ENCODE measurements around the gene GRAMD4.

Gene GRAMD4

DNA sequence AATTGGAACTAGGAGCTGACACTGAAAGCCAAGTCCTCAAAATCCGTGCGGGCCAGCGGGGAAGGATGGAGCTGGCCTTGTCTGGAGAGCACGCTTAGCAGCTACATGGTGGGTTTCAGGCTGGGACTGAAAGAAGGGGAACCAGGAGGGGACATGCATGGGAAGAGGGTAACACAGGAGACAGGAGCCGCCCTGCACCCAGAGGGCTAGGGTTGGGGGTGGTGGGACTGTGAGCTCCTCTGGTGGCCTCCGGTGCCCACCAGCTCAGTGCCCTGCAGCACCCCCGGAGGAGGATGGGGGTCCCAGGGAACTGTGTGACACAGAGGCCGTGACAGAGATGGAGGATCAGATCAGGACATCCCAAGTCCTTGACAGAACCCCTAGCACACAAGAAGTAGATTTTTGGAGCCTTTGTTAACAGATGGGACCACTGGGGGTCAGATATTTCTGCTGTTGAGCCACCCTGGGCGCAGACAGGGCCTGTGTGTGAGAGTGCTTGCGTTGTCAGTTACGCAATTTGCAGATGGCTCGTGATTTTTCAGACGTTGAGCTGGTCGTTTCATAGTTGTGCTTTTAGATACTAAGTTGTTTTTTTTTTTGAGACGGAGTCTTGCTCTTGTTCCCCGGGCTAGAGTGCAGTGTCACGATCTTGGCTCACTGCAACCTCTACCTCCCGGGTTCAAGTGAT is 21.3 kb upstream of the GRAMD4 start:
- DNase-seq = no peak

DNA sequence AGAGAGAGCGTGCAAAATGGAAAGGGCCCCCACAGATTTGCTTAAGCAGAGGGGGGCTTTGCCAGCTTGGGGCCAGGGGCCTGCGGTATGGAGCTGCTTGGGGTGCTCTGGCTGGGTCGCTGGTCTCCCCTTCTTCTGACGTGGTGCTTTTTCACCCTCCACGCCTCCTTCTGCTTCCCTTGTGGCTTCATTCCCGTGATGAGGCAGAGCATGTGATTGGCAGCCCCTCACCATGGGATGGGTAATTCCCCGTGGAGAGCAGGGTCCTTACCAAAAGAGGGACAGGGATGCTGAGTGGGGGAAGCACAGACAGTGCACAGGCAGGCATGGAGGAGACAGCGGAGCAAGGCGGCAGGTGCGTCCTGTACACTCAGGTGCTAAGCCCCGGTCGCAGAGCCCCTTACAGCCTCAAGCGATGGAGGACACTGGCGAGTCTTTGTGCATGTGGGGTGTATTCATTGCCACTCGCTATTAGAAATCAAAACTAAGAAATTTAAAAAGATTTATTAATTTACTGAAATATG is 19.9 kb upstream of the GRAMD4 start:
- DNase-seq = no peak

GRCh38 chr22:46602025-46602424 is 18.2 kb upstream of the GRAMD4 start:
- DNase-seq = no peak

GRCh38 chr22:46604306-46604690 is 15.9 kb upstream of the GRAMD4 start:
- DNase-seq = no peak

GRCh38 chr22:46605117-46605516 is 15.1 kb upstream of the GRAMD4 start:
- no peak for DNase-seq

- no peak for DNase-seq
These were observed 13.3 kb upstream of the GRAMD4 start for GRCh38 chr22:46606886-46607285.

GRCh38 chr22:46607483-46608114 is 12.6 kb upstream of the GRAMD4 start:
- DNase-seq = no peak

DNA sequence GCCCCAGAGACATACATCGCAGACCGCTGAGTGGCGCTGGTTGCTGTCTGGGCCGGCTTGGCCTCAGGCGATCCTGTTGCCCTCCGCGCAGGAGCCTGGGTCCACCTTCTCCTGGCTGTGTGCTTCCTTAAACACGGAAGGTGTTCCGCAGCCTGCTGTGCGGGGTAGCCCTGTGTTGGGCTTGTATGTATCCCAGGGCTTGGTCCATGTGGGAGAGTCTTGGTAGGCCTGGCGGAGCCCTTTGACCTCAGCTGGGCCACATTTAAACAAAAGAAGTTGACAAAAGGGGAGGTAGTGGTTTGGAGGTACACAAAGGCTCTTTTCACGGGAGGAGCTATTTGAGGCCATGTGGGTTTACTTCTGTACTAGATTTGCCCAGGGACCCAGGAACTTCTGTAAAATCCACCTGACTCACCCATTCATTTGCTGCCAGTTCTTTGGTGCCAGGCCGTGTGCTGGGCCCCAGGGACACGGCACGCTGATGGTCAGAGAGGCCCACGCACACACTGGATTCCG is 11.0 kb upstream of the GRAMD4 start:
- DNase-seq = no peak

GRCh38 chr22:46609724-46610201 is 10.4 kb upstream of the GRAMD4 start:
- no peak for DNase-seq

- DNase-seq = no peak
These were observed 9.8 kb upstream of the GRAMD4 start for GRCh38 chr22:46610356-46610755.

GRCh38 chr22:46611189-46611588 is 9.0 kb upstream of the GRAMD4 start:
- no peak for DNase-seq

DNA sequence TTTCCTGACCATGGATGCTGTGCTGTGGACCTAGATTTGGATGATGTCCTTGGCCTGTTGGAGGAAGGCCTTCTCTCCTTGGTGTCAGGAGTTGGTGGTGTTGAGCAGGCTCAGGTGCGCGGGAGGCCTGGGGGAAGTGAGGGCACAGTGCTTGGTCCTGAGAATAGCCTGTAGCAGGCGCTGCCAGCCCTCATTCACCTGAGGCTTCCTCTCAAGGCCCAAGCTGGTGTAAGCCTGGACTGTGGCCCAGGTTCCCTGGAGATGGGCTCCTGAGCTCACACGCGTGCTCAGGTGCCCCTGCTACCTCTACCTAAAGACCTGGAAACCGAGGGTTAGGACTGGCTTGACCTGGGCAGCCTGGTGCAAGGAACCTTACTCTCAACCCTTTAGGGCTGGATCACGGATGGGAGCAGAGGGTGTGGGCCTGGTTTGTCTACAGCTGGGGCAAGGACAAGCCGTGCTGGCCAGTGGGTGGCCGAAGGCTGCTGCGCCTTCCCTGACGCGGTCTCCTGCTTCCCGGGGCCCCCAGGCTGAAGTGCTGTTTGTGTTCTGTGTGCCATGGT is 7.8 kb upstream of the GRAMD4 start:
- no peak for DNase-seq

DNA sequence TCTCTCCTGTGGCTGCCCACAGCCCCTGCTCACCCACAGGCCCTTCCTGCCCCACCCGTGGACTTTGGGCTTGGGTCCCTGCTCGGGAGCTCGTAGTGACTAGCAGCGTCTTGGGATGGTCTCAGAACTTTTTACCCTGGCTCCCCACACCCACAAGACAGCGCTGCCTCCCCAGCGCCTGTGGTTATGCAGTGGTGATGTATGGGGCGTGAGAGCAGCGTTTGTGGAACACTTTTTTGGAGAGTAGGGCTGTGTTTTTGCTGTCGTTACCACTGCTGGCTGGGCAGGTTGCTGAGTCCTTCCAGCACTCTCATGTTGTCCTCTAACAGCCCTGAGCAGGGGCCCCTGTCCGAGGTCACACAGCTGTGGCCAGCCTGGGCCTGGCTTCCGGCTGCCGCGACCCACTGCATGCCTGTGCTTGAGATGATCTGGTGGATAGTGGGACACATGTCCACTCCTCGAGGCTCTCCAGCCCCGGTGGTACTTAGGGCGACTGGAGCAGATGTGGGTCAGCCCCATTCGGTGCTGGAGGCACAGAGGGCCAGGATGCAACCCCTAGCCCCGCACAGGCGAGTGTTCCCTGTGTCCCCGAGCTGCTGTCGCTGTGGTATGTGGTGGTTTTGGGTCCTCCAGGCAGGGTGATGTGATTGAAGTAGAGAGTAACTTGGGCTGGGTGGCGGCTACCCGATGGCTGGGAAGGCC is 7.1 kb upstream of the GRAMD4 start:
- DNase-seq = no peak

DNA sequence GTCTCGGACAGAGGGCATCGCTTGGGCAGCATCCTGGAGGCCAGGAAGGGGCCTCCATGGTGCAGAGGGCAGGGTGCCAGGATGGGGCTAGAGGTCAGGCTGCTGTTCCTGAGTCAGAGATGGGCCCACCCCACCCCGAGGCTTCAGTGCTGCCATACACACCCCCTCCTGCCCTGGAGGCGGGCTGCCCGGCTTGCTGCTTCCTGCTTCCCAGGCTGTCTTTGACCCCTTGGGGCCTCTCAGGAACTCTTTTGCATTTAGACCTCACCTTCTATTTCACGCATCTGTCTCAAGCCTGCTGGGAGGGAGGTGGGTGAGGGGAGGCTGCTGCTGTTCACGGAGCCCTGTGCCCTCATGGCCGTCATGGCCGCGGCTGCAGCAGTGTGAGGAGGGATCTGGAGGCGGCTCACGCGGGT is 6.6 kb upstream of the GRAMD4 start:
- no peak for DNase-seq

DNA sequence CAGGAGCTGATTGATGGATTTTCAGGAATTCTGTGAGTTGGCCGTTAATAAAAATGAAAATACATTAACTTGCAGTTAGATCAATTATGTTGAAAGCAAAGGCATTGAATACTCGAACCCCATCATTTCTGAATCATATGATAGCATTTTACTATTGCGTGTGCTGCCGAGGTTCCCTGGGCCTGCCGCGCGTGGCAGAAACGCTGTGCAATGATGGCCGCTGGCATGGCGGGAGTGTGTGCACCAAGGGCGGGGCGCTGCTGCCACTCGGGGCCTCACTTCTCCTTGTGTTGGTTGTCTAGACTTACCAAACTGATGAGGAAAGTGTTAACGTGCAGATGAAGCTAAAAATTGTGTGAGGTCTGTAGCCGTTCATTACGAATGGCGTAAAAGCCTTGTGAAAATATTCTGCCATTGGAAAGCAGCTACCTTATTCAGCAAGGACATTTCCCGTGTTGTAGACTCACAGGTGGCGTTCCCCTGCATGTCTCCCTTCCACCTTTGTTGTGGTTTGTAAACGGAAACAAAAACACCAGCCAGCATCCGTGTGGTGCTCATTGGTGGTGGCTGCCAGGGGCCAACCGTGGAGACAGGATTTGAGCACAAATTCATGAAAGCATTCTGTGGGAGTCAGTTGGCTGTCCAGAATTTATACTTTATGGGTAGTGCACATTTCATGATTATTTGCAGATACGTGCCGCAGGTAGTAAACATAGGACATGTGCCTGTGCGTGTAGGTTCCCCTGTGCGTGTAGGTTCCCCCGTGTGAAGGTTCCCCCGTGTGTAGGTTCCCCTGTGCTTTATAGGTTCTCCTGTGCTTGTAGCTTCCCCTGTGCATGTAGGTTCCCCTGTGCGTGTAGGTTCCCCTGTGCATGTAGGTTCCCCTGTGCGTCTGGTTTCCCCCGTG is 5.9 kb upstream of the GRAMD4 start:
- DNase-seq = no peak

DNA sequence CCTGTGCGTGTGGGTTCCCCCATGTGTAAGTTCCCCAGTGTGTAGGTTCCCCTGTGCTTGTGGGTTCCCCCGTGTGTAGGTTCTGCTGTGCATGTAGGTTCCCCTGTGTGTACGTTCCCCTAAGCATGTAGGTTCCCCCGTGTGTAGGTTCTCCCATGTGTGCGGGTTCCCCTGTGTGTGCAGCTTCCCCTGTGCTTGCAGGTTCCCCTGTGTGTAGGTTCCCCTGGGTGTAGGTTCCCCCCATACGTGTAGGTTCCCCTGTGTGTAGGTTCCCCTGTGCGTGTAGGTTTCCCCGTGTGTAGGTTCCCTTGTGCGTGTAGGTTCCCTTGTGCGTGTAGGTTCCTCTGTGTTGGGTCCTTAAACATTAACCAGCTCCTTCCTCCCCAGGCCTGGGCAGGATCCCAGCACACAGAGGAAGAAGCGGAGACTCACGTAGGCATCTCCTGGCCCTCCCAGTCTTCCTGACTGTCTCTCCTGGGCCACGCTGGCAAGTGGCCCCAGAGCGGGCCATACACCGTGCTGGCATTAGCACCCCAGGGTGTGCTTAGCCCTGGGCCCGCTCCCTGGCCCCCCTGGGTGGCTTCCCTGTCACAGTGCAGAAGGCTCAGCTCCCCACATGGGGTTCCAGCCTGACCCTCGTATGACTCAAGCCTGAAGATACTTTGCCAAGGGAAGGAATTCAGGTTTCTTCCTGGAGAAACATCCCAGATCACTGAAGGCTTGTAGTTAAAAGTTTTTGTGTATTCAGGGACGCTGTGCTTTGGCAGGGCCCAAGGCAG is 2.8 kb upstream of the GRAMD4 start:
- DNase-seq = no peak

- DNase-seq = no peak
These were observed 2.1 kb upstream of the GRAMD4 start for GRCh38 chr22:46617986-46618647.

DNA sequence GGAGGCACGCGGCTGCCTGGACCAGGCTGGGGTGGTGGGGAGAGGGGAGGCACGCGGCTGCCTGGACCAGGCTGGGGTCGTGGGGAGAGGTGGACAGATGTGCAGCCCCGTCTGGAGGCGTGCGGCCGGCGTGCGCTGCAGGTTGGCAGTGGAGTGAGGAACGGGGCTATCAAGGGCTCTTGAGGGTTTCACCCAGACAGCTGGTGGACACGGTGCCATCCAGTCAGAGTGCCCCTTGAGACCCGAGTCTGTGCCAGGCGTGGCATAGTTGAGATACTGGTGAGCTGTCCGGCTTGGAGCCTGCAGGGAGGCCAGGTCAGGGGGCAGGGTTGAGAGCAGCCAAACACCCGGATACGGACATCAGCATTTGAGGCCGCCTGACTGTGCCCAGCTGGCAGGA is 1.5 kb upstream of the GRAMD4 start:
- DNase-seq = no peak

DNA sequence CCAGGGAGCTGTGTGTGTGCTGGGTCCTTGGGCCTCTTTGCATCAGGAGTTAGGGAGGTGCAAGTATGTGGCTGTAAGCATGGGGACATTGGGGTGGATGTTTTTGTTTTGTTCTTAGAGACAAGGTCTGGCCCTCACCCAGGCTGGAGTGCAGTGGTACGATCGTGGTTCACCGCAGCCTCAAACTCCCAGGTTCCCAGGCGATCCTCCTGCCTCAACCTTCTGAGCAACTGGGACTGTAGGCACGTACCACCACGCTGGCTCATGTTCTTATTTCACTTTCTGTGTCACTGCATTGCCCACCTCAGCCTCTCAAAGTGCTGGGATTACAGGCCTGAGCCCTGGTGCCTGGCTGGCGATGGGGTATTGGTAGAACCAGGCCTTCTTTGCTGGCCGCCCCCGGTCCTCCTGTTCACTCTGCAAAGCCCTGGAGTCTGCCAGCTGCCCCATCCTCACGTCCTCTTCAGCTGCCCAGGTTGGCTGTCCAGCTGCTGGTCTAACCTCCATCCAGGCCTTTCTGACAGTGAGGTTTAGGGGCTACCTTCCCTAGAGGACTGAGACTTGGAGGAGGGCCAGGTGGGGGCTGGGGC is 851 bp upstream of the GRAMD4 start:
- no peak for DNase-seq

GRCh38 chr22:46620588-46621242 is 529 bp downstream of the GRAMD4 start:
- no peak for DNase-seq

Measured in SW 1271 (cell line).